ENCODE results near the gene BLMH.

DNA sequence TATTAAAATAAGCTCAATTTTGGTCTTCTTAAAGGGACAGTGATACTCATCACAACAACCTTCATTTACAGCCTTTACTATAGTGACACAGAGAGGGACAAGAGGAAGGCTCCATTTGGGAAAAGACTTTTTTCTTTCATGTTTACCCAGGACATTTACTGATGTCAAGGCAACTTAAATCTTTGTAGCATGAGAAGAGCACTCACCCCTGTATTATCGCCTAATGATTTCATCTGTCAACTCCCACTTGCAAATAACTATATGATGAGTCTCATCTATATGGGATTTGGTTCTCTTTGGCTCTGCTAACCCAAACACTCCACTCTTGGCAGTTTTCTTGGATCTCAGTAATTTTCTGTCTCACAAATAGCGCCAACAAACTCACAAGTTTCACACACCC lies 24.1 kb downstream of the BLMH start:
- TF ChIP-seq POLR2A (IDR thresholded peaks at IDR 0.05; ENCODE audit: low read depth) (no peak), POLR2AphosphoS5 (IDR thresholded peaks at IDR 0.05) (no peak), EP300 (IDR thresholded peaks at IDR 0.05) (no peak)
- TF ChIP-seq, protein P1, sequence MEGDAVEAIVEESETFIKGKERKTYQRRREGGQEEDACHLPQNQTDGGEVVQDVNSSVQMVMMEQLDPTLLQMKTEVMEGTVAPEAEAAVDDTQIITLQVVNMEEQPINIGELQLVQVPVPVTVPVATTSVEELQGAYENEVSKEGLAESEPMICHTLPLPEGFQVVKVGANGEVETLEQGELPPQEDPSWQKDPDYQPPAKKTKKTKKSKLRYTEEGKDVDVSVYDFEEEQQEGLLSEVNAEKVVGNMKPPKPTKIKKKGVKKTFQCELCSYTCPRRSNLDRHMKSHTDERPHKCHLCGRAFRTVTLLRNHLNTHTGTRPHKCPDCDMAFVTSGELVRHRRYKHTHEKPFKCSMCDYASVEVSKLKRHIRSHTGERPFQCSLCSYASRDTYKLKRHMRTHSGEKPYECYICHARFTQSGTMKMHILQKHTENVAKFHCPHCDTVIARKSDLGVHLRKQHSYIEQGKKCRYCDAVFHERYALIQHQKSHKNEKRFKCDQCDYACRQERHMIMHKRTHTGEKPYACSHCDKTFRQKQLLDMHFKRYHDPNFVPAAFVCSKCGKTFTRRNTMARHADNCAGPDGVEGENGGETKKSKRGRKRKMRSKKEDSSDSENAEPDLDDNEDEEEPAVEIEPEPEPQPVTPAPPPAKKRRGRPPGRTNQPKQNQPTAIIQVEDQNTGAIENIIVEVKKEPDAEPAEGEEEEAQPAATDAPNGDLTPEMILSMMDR (IDR thresholded peaks at IDR 0.05), result no peak

Data from esophagus muscularis mucosa (tissue), 4 donors.